K562 (cell line): ENCODE results near the gene PRCD. TPM values are rescaled to one million over a fixed set of nuclear protein-coding genes. Genes with fewer than 3 reads are reported as not detected.

Source experiments
- CEBPG ChIP-seq, 3 experiments: fragments of 200-800 bp in 1 of 3; sonication (Bioruptor generic) in 1 of 3; sonication (generic) in 1 of 3; formaldehyde crosslinking in 1 of 3; IDR thresholded peaks in 2 of 3; conservative IDR thresholded peaks in 1 of 3; 2 replicates each; pipeline versions ENCODE4 v1.6.1 to v1.8.0; 2016 to 2022; ENCODE audit warnings: missing compliant biosample characterization in 2 of 3, missing genetic modification characterization in 2 of 3, mild to moderate bottlenecking in 1 of 3, missing genetic modification reagents in 1 of 3
- CLOCK ChIP-seq: fragments of 250-450 bp; sonication (Bioruptor Pico); IDR thresholded peaks from 2 replicates; pipeline ENCODE4 v1.4.0; 2020; ENCODE audit warnings: mild to moderate bottlenecking, moderate library complexity, borderline replicate concordance
- FOXP1 ChIP-seq: sonication (generic); formaldehyde crosslinking; IDR thresholded peaks from 2 replicates; pipeline ENCODE4 v1.8.0; 2022; ENCODE audit warnings: mild to moderate bottlenecking, missing genetic modification reagents
- MEF2D ChIP-seq: conservative IDR thresholded peaks from 2 replicates; pipeline ENCODE4 v1.6.1; 2016; ENCODE audit warnings: low read depth, missing genetic modification characterization, missing compliant biosample characterization
- MNT ChIP-seq, 2 experiments: fragments of 450-650 bp; conservative IDR thresholded peaks; 2 replicates each; pipeline ENCODE4 v1.6.1; 2017; ENCODE audit warnings: mild to moderate bottlenecking in 2 of 2, moderate library complexity in 2 of 2
- RBFOX2 ChIP-seq: fragments of 200-400 bp; formaldehyde crosslinking; IDR thresholded peaks from 2 replicates; pipeline ENCODE4 v1.6.1; 2017; ENCODE audit warnings: low read depth, mild to moderate bottlenecking, low read length, moderate library complexity
- RCOR1 ChIP-seq, 2 experiments: IDR thresholded peaks; 2 replicates each; pipeline ENCODE4 v1.6.1; 2012; ENCODE audit warnings: low read depth in 2 of 2, low read length in 2 of 2, borderline replicate concordance in 1 of 2, improper control_type of control experiment in 1 of 2
- TFE3 ChIP-seq: fragments of 450-650 bp; formaldehyde crosslinking; IDR thresholded peaks from 2 replicates; pipeline ENCODE4 v1.4.0; 2020; ENCODE audit warnings: mild to moderate bottlenecking, mixed read lengths
- ZNF197 ChIP-seq: fragments of 200-800 bp; sonication (Bioruptor generic); IDR thresholded peaks from 2 replicates; pipeline ENCODE4 v1.6.1; 2016; ENCODE audit warnings: low read depth, missing genetic modification characterization, missing compliant biosample characterization
- ZNF318 ChIP-seq, 2 experiments: fragments of 450-650 bp; IDR thresholded peaks; 2 replicates each; pipeline ENCODE4 v1.6.1; 2016; ENCODE audit warnings: mild to moderate bottlenecking in 2 of 2, borderline replicate concordance in 1 of 2, low read depth in 1 of 2, moderate library complexity in 1 of 2
- polyA plus RNA-seq, 8 experiments: library from polyadenylated mRNA; depleted of rRNA in 4 of 8; stranded (reverse) in 5 of 8; unstranded in 3 of 8; fragments of >200 nt; fragmentation: Nextera tagmentation in 2 of 8; fragmentation: Illumina TruSeq in 1 of 8; extraction: Ambion mirVana in 2 of 8; extraction: Trizol in 1 of 8; gene quantifications; 2 replicates each; pipeline versions ENCODE4 v1.2.1 to v1.2.3, GENCODE V29; 2011 to 2014; ENCODE audit warnings: inconsistent platforms in 1 of 8, missing spikeins in 1 of 8
- total RNA-seq, 7 experiments: library from RNA; depleted of rRNA in 6 of 7; stranded (reverse); fragments of >200 nt in 6 of 7; fragmentation: Illumina TruSeq in 2 of 7; extraction: Trizol in 2 of 7; gene quantifications; 2 replicates each; pipeline versions ENCODE4 v1.2.1 to v1.2.3, GENCODE V29; 2011 to 2021; ENCODE audit warnings: low replicate concordance in 1 of 7

PRCD gene
- total and polyA plus RNA-seq, 9 of the 15 experiments (the other 6 are each of a cell fraction or from before 2014, with no cell fraction given): 0.20 to 0.25 (median 0.21) TPM; not detected in 6

- no peak for TF ChIP-seq MNT (conservative IDR thresholded peaks at IDR 0.05)
- no peak for TF ChIP-seq FOXP1 (CRISPR knock-in tag)
- TF ChIP-seq MEF2D (tag): no peak
- no peak; a peak in 1 of 4 replicates for TF ChIP-seq ZNF318 (IDR thresholded peaks at IDR 0.05; ENCODE audit: borderline replicate concordance in 1 of 2, low read depth in 1 of 2)
- TF ChIP-seq RBFOX2: no peak
- no peak for TF ChIP-seq CLOCK (CRISPR knock-in tag)
- no peak for TF ChIP-seq CEBPG (CRISPR knock-in tag; IDR thresholded peaks at IDR 0.05)
- TF ChIP-seq CEBPG (tag; conservative IDR thresholded peaks at IDR 0.05 in 1 of 2, IDR thresholded peaks at IDR 0.05 in 1 of 2): no peak
- no peak for TF ChIP-seq TFE3 (CRISPR knock-in tag)
- no peak for TF ChIP-seq ZNF197 (CRISPR knock-in tag)
- TF ChIP-seq RCOR1 (IDR thresholded peaks at IDR 0.05; ENCODE audit: borderline replicate concordance in 1 of 2, low read depth in 2 of 2, low read length in 2 of 2): no peak
Observed at GRCh38 chr17:76547642-76548202, 7.9 kb downstream of the PRCD start (continued).
